Stimulated activated memory B cell treated with anti-CD40 and anti-IgM and Interleukin-4, amounts not matched to agents 10 μg/mL and 1 μg/mL and 100 μg/mL, for 72 hours (primary cell): ENCODE results near the gene HOXB4.

ENCODE experiments used
- ATAC-seq: fragments of 150-1000 bp; cut with Tn5 transposase; 2 replicates; pipeline ENCODE4 v1.10.0; 2021
- H3K27ac Mint-ChIP-seq: one replicate; pipeline ENCODE4 v1.8.0; 2022; ENCODE audit warnings: mild to moderate bottlenecking, mixed read lengths
- H3K27me3 Mint-ChIP-seq: one replicate; pipeline ENCODE4 v1.8.0; 2022; ENCODE audit warnings: mixed read lengths
- H3K36me3 Mint-ChIP-seq: one replicate; pipeline ENCODE4 v1.8.0; 2022; ENCODE audit warnings: mixed read lengths
- H3K4me1 Mint-ChIP-seq: one replicate; pipeline ENCODE4 v1.8.0; 2022; ENCODE audit warnings: mixed read lengths
- H3K4me3 Mint-ChIP-seq: one replicate; pipeline ENCODE4 v1.8.0; 2022; ENCODE audit warnings: mild to moderate bottlenecking, moderate library complexity, mixed read lengths
- H3K9me3 Mint-ChIP-seq: one replicate; pipeline ENCODE4 v1.8.0; 2022; ENCODE audit warnings: mixed read lengths

Gene HOXB4

GRCh38 chr17:48577946-48578615 lies at the start of gene HOXB4:
Gene HOXB4, minus strand, starts transcription at chr17:48578350. Its CDS starts 31 bp downstream, at chr17:48578319.
- peaks cover 15% of the 10 kb centered on the region for H3K4me1 Mint-ChIP-seq
- peak; percentile 62 for ATAC-seq
- peak within 1 kb of the TSS; percentile 73 for H3K4me3 Mint-ChIP-seq
- peaks cover 65% of the 10 kb centered on the region for H3K27me3 Mint-ChIP-seq
- H3K9me3 Mint-ChIP-seq = no peaks in the 10 kb centered on the region
- no peak within 1 kb of the TSS for H3K27ac Mint-ChIP-seq
- H3K36me3 Mint-ChIP-seq = no peaks in the 10 kb centered on the region

GRCh38 chr17:48627118-48627597 lies 49.0 kb upstream of the HOXB4 start:
- ATAC-seq = no peak
- Mint-ChIP-seq H3K9me3 (no peaks in the 10 kb centered on the region), H3K36me3 (no peaks in the 10 kb centered on the region), H3K4me1 (peaks cover 15% of the 10 kb centered on the region), H3K27me3 (peaks cover 98% of the 10 kb centered on the region), H3K4me3 (no peak overlapping the region), H3K27ac (no peak overlapping the region)

DNA sequence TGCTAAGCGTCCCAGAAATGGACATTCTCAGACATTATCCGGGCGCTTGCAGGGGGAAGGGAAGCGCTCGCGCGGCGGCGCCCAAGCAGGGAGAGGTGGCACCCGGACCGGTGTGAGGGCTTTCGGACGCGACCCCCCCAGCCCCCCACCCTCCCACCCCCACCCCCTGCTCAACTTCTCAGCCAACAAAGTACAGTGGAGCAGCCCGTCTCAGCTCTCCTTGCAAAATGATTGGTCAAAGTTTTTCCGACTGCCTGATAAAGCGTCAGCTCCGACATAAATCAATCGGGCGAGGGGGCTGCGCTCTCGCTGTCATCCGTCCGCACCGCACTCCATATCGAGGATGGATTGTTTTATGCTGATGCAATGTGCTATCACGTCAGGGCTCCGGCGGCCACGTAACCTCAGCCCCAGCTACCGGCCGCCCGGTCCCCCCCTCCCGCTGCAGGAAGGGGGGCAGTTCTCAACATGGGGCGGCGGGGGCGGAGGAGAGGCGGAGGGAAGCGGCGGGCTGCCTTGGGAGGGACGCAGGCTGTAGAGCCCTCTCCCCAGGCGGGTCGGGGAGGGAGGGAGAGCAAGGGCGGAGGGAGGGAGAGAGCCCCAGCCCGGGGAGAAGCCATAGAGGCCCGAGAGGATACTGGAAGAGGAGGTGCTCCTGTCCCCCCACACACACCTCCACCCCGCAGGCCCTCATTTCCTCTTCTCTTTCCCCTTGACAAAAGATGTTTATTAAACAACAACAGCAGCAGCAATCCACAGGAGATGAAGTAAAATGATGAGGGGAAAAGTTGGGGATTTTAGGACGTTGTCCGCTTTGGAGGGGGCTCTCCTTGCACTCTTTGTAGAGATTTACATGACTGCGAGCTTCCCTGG lies 48.3 kb upstream of the HOXB4 start, which contains the start of gene HOXB9:
HOXB9 (minus strand) TSS at position 114 of the 873 bp plus-strand sequence; CDS start at position 25, 89 bp downstream.
- Mint-ChIP-seq H3K4me3 (peak within 1 kb of the TSS; percentile 85), H3K4me1 (peaks cover 15% of the 10 kb centered on the region), H3K27ac (no peak within 1 kb of the TSS)

DNA sequence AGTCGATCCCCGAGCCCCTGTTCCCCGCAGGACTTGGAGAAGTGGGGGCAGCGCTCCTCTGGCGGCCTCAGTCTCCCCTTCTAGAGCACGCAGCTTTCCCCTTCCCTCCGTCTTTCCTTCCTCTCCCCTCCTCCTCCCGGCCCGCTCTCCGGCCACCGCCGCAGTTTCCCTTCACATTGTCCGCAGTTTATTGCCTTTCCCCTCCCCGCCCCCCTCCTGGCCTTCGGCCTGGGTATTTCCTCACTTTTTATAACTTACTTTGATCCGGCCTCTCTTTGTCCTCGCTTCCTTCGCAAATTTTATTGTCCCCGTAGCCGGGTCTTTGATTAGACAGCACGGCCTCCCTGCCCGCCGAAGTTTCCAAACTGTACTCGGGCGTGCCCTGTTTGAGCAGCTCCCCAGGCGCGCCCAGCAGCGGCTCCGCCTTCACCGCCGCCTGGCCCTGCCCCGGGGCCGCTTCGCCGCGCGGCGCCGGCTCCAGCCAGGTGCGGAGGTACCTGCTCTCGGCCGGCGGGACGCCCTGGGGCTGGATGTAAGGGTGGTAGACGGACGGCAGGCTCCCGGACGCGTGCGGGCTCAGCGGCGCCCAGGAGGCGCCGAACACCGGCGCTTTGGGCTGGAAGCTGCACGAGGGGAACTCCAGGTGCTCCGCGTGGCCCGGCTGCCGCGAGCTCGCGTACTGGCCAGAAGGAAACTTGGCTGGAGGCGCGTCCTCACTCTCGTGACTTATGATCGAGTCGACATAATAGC lies 47.5 kb upstream of the HOXB4 start:
- peak overlapping the region; percentile 85 for H3K4me3 Mint-ChIP-seq
- H3K9me3 Mint-ChIP-seq = no peaks in the 10 kb centered on the region
- peaks cover 98% of the 10 kb centered on the region for H3K27me3 Mint-ChIP-seq
- H3K36me3 Mint-ChIP-seq = no peaks in the 10 kb centered on the region
- H3K27ac Mint-ChIP-seq = no peak overlapping the region
- peaks cover 15% of the 10 kb centered on the region for H3K4me1 Mint-ChIP-seq
- peak; percentile 61 for ATAC-seq

More for the DNA sequence above, 48.3 kb upstream of the HOXB4 start, which contains the start of gene HOXB9:
- no peaks in the 10 kb centered on the region for H3K9me3 Mint-ChIP-seq
- peaks cover 98% of the 10 kb centered on the region for H3K27me3 Mint-ChIP-seq
- ATAC-seq = no peak
- H3K36me3 Mint-ChIP-seq = no peaks in the 10 kb centered on the region

DNA sequence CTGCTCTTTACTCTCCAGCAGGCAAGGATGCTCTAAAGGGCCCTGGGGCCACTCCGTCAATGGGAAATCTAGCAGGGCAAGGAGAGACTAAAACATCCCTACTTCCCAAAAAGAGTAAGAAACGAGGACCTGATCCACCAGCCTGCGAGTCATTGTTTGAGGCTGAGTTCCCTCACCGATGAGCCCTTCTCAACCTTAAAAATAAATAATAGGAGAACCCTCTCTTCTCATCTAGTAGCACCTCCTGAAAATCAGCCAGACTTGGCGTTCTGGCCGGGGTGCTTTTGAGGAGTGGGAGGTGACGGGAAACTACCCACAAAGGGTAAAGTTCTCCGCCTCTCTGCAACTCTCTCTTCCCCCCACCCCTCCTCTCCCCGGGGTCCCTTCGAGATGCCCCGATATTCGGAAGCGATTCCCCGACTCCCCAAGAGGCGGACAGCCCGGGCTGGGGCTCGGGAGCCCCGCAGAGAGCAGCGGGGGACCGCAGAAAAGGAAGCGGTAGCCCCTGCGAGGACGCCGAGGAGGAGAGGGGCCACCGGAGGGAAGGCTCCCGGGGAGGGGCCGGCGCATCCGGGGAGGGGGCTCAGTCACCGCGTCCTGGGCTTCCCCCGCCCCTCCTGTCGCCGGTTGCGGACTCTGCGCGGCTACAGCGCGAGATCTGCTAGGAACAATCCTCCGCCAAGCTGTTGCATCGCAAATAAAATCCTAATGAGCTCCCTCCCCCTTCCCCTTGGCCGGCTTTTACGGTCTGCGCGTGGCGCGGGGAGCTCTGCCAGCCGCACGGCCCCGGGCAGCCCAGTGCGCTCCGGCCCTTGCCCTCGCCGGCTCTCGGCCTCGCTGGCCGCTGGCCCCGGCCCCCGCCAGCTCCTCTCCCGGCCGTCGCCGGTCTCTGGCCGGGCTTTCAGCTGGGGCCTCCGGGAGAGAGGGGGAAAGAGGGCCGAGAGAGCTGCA lies 46.7 kb upstream of the HOXB4 start:
- peaks cover 15% of the 10 kb centered on the region for H3K4me1 Mint-ChIP-seq
- ATAC-seq = no peak
- no peaks in the 10 kb centered on the region for H3K9me3 Mint-ChIP-seq
- no peaks in the 10 kb centered on the region for H3K36me3 Mint-ChIP-seq
- H3K4me3 Mint-ChIP-seq = no peak overlapping the region
- no peak overlapping the region for H3K27ac Mint-ChIP-seq
- H3K27me3 Mint-ChIP-seq = peaks cover 98% of the 10 kb centered on the region

GRCh38 chr17:48624118-48624517 lies 46.0 kb upstream of the HOXB4 start:
- H3K27me3 Mint-ChIP-seq = peaks cover 98% of the 10 kb centered on the region
- H3K36me3 Mint-ChIP-seq = no peaks in the 10 kb centered on the region
- no peak overlapping the region for H3K4me3 Mint-ChIP-seq
- H3K9me3 Mint-ChIP-seq = no peaks in the 10 kb centered on the region
- no peak overlapping the region for H3K27ac Mint-ChIP-seq
- peaks cover 15% of the 10 kb centered on the region for H3K4me1 Mint-ChIP-seq
- no peak for ATAC-seq

- no peak for ATAC-seq
Measured at GRCh38 chr17:48623583-48623982, 45.4 kb upstream of the HOXB4 start.

DNA sequence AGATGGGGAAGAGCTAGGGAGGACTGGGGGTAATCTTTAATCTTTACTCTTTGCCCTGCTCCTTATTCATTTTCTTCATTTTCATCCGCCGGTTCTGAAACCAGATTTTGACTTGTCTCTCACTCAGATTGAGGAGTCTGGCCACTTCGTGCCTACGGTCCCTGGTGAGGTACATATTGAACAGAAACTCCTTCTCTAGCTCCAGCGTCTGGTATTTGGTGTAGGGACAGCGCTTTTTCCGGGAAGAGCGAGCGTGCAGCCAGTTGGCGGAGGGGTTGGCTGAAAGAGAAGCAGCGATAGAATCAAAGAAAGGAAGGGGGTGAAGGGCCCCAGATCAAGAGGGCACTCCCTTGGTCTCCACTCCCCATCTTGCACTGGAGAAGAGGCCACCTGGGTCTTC lies 44.7 kb upstream of the HOXB4 start:
- no peak overlapping the region for H3K27ac Mint-ChIP-seq
- peaks cover 98% of the 10 kb centered on the region for H3K27me3 Mint-ChIP-seq
- H3K9me3 Mint-ChIP-seq = no peaks in the 10 kb centered on the region
- H3K4me1 Mint-ChIP-seq = peaks cover 23% of the 10 kb centered on the region
- ATAC-seq = no peak
- no peaks in the 10 kb centered on the region for H3K36me3 Mint-ChIP-seq
- H3K4me3 Mint-ChIP-seq = no peak overlapping the region

More at GRCh38 chr17:48623583-48623982, 45.4 kb upstream of the HOXB4 start:
- Mint-ChIP-seq H3K36me3 (no peaks in the 10 kb centered on the region), H3K4me1 (peaks cover 18% of the 10 kb centered on the region), H3K9me3 (no peaks in the 10 kb centered on the region), H3K4me3 (no peak overlapping the region), H3K27me3 (peaks cover 98% of the 10 kb centered on the region), H3K27ac (no peak overlapping the region)

DNA sequence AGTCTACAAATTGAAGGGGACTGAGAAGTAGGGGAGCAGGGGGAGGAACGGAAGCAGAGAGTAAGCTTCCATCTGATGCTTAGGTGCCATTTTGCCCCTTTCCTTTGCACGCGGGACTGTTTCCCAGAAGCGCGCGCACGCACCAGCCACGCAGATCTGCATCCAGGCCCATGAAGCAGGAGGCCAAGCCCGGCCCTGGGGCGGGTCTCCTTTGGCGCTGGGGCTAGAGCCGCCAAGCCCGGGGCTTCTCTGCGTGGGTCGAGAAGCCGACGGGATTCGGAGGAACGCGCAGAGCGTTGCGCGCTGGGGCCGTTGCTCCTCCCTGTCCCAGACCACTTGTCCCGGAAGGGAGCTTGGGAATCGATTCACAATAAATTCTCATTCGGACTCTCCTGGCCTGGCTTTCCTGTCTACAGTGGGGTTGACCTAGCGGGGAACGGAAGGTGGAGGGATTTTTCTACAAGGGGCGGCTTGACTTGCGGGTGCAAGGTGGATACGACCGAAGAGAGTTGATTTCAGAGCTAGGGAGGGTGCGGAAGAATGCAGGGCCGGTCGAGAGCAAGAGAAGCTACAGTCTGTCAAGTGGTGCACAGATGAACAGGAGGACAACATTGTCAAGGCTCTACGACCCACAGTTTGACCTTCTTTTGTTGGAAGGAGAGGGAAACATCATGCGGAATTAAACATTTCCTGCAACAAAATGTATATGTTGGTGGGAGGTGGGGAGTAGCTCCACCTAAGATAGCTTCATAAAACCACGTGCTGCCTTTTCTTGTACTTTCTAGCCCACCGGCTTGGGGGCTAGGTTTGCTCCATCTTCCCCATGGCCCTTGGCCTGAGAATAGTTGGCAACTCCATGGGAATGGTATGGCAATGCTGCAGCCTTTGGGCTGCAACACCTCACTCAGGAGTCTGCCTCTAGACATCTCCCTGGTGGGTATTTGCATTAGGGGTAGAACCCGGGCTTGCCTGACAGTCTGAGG lies 43.6 kb upstream of the HOXB4 start:
- H3K36me3 Mint-ChIP-seq = no peaks in the 10 kb centered on the region
- no peak overlapping the region for H3K4me3 Mint-ChIP-seq

GRCh38 chr17:48620461-48621139 lies 42.5 kb upstream of the HOXB4 start:
- H3K4me1 Mint-ChIP-seq = peaks cover 22% of the 10 kb centered on the region
- H3K27ac Mint-ChIP-seq = no peak overlapping the region
- H3K36me3 Mint-ChIP-seq = no peaks in the 10 kb centered on the region
- H3K4me3 Mint-ChIP-seq = no peak overlapping the region
- no peaks in the 10 kb centered on the region for H3K9me3 Mint-ChIP-seq
- H3K27me3 Mint-ChIP-seq = peaks cover 98% of the 10 kb centered on the region
- no peak for ATAC-seq

More for the DNA sequence above, 43.6 kb upstream of the HOXB4 start:
- Mint-ChIP-seq H3K27ac (no peak overlapping the region), H3K9me3 (no peaks in the 10 kb centered on the region), H3K4me1 (peaks cover 30% of the 10 kb centered on the region), H3K27me3 (peaks cover 98% of the 10 kb centered on the region)
- ATAC-seq = no peak

GRCh38 chr17:48619826-48620449 lies 41.8 kb upstream of the HOXB4 start:
- Mint-ChIP-seq H3K27ac (peak overlapping the region; percentile 66), H3K9me3 (peaks cover 1% of the 10 kb centered on the region), H3K4me3 (peak overlapping the region; percentile 52), H3K27me3 (peaks cover 99% of the 10 kb centered on the region), H3K4me1 (peaks cover 23% of the 10 kb centered on the region), H3K36me3 (no peaks in the 10 kb centered on the region)
- ATAC-seq = no peak

DNA sequence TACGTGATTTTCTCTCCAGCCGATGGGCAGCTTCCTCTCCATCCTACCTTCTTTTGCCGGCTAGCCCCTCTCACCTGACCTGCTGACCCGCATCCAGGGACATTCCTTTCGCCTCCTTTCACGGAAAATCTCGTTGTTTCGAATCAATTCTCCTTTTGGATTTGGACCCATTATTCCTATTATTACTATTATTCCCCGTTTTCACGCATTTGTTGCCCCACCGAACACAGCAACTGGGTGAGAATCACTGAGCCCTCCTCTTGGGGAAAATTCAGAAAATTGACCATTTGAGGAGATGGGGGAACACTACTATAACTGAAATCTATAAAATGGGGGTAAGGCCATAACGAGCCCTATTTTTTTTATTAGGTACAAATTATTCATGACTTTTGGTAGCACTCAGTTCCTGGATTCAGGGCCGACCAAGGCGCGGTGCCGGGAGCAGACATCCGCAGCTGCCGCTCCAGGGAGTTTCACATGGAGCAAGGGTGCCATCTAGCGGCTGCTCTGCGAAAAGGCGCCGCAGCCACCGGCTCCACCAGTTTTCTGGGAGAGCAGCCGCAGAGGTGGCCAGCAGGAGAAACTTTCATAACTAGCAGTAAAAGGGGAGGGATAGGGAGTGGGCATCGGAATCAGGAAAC lies 40.2 kb upstream of the HOXB4 start:
- H3K27me3 Mint-ChIP-seq = peaks cover 100% of the 10 kb centered on the region
- peaks cover 38% of the 10 kb centered on the region for H3K4me1 Mint-ChIP-seq
- no peak overlapping the region for H3K27ac Mint-ChIP-seq
- H3K9me3 Mint-ChIP-seq = peaks cover 2% of the 10 kb centered on the region
- H3K4me3 Mint-ChIP-seq = peak overlapping the region; percentile 37
- ATAC-seq = peak; percentile 71
- no peaks in the 10 kb centered on the region for H3K36me3 Mint-ChIP-seq
